Measurements from ENCODE around the gene MEA1.
"Not testable (repeated sequence)": the region's sequence is repeated elsewhere in the genome, so short reads cannot be mapped to it uniquely, and the experiment has no call there.

DNA sequence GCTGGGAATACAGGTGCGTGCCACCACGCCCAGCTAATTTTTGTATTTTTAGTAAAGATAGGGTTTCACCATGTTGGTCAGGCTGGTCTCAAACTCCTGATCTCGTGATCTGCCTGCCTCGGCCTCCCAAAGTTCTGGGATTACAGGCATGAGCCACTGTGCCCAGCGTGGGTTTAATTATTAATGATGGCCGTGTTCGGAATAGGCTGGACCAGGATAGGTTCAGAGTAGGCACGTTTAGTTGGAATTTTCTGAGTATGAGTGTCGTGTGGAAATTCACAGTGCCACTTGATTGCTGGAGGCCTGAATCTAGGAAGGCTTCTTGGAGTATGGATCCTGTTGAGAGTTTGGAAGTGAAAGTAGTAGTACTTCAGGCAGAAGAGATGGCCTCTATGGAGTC is 15.5 kb downstream of the MEA1 start:
- TF ChIP-seq, protein P1, sequence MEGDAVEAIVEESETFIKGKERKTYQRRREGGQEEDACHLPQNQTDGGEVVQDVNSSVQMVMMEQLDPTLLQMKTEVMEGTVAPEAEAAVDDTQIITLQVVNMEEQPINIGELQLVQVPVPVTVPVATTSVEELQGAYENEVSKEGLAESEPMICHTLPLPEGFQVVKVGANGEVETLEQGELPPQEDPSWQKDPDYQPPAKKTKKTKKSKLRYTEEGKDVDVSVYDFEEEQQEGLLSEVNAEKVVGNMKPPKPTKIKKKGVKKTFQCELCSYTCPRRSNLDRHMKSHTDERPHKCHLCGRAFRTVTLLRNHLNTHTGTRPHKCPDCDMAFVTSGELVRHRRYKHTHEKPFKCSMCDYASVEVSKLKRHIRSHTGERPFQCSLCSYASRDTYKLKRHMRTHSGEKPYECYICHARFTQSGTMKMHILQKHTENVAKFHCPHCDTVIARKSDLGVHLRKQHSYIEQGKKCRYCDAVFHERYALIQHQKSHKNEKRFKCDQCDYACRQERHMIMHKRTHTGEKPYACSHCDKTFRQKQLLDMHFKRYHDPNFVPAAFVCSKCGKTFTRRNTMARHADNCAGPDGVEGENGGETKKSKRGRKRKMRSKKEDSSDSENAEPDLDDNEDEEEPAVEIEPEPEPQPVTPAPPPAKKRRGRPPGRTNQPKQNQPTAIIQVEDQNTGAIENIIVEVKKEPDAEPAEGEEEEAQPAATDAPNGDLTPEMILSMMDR (IDR thresholded peaks at IDR 0.05) = not testable (repeated sequence)
- TF ChIP-seq POLR2A (IDR thresholded peaks at IDR 0.05) = not testable (repeated sequence)
